K562 (cell line): ENCODE results near the gene MLH3. TPM values are rescaled to one million over a fixed set of nuclear protein-coding genes. Genes with fewer than 3 reads are reported as not detected.

Experiments
- ATAC-seq: fragments of 200-7000 bp; cut with Tn5 transposase; 3 replicates; pipeline ENCODE4 v1.9.1; 2020; ENCODE audit warnings: moderate library complexity
- BruUV-seq: library from RNA; stranded (reverse); fragments of 400-500 nt; replicated peaks from 2 replicates; lab custom pipeline; 2021; lab: Mats Ljungman, UMichigan
- CTCF ChIA-PET: fragments of 300-600 bp; formaldehyde crosslinking; extraction: SDS; loops from one replicate; lab custom pipeline; 2021; ENCODE audit warnings: low intra/inter-chr PET ratio; lab: Yijun Ruan, JAX
- POLR2A ChIA-PET: fragments of 300-600, 350-650 bp; sonication (Branson Sonifier 250); formaldehyde crosslinking; extraction: SDS; loops from one replicate; lab custom pipeline; 2021; ENCODE audit warnings: antibody characterized with exemption, inconsistent platforms; lab: Yijun Ruan, JAX
- DNase-seq, 4 experiments: peaks; one replicate each; pipeline versions ENCODE4 v3.0.0 to v3.0.0-alpha.2; 2011 to 2018; ENCODE audit warnings: low spot score in 3 of 4, mixed read lengths in 3 of 4; ENCODE audit errors: extremely low read depth in 1 of 4
- FAIRE-seq: peaks from 2 replicates; lab custom pipeline; 2011; peaks lifted over from hg19 to GRCh38; lab: Jason Lieb, UNC
- H2AFZ ChIP-seq: 2 replicates; pipeline ENCODE4 v1.6.0; 2011; ENCODE audit warnings: low read depth, low read length, control low read depth, inconsistent platforms
- H3K27ac ChIP-seq: fragments of 200-600 bp; 3 replicates; pipeline ENCODE4 v1.8.0; 2011; ENCODE audit warnings: low read depth, mild to moderate bottlenecking, control low read depth, inconsistent platforms, low read length, moderate library complexity, mixed read lengths; ENCODE audit errors: extremely low read depth
- H3K27me3 ChIP-seq, 2 experiments: fragments of 300-600 bp in 1 of 2; 2 replicates in 1 of 2; 3 replicates in 1 of 2; pipeline versions ENCODE4 v1.6.0 to v1.8.0; 2011; ENCODE audit warnings: inconsistent platforms in 2 of 2, low read length in 2 of 2, mild to moderate bottlenecking in 1 of 2, mixed read lengths in 1 of 2, moderate library complexity in 1 of 2; ENCODE audit not compliant: control insufficient read depth in 2 of 2, insufficient read depth in 2 of 2
- H3K36me3 ChIP-seq: fragments of 300-600 bp; 3 replicates; pipeline ENCODE4 v1.8.0; 2011; ENCODE audit warnings: mild to moderate bottlenecking, low read length, inconsistent platforms; ENCODE audit not compliant: control insufficient read depth, insufficient read depth
- H3K4me1 ChIP-seq, 2 experiments: fragments of 200-600 bp in 1 of 2; replicated peaks in 1 of 2; 2 replicates in 1 of 2; 3 replicates in 1 of 2; pipeline versions ENCODE4 v1.5.1 to v1.8.0; 2011; ENCODE audit warnings: inconsistent platforms in 2 of 2, low read length in 2 of 2, mild to moderate bottlenecking in 1 of 2, mixed read lengths in 1 of 2, moderate library complexity in 1 of 2; ENCODE audit not compliant: control insufficient read depth in 2 of 2, insufficient read depth in 2 of 2
- H3K4me2 ChIP-seq: 2 replicates; pipeline ENCODE4 v1.6.1; 2011; ENCODE audit warnings: low read length, control low read depth, inconsistent platforms, mixed read lengths; ENCODE audit not compliant: insufficient read depth
- H3K4me3 ChIP-seq: fragments of 200-600 bp; sonication (generic), shearing (Covaris generic); 2 replicates; pipeline ENCODE4 v1.5.1; 2016; ENCODE audit warnings: control low read depth, inconsistent platforms
- H3K79me2 ChIP-seq: fragments of 200-600 bp; 3 replicates; pipeline ENCODE4 v1.8.0; 2011; ENCODE audit warnings: low read length, inconsistent platforms; ENCODE audit not compliant: control insufficient read depth, insufficient read depth
- H3K9ac ChIP-seq, 2 experiments: 2 replicates each; pipeline versions ENCODE4 v1.6.0 to v1.6.1; 2011; ENCODE audit warnings: low read depth in 2 of 2, low read length in 2 of 2, control low read depth in 1 of 2, inconsistent platforms in 1 of 2, mild to moderate bottlenecking in 1 of 2, mixed read lengths in 1 of 2; ENCODE audit not compliant: insufficient read depth in 1 of 2
- H3K9me1 ChIP-seq: one replicate; pipeline ENCODE4 v1.6.0; 2011; ENCODE audit warnings: inconsistent platforms, mild to moderate bottlenecking, low read length, moderate library complexity; ENCODE audit not compliant: control insufficient read depth, insufficient read depth
- H3K9me3 ChIP-seq: replicated peaks from 2 replicates; pipeline ENCODE4 v1.5.1; 2011; ENCODE audit warnings: low read depth, low read length, inconsistent platforms; ENCODE audit not compliant: control insufficient read depth, insufficient read depth
- H4K20me1 ChIP-seq: replicated peaks from 2 replicates; pipeline ENCODE4 v1.6.1; 2011; ENCODE audit warnings: low read length, inconsistent platforms, mixed read lengths; ENCODE audit not compliant: control insufficient read depth, insufficient read depth
- CHD4 ChIP-seq: fragments of 200-600 bp; sonication (generic); IDR thresholded peaks from 3 replicates; pipeline ENCODE4 v1.6.1; 2012; ENCODE audit warnings: low read depth, mild to moderate bottlenecking, mixed read lengths, low read length, inconsistent platforms; ENCODE audit not compliant: insufficient read depth, insufficient replicate concordance, poor library complexity, severe bottlenecking
- COPS2 ChIP-seq: fragments of 450-650 bp; conservative IDR thresholded peaks from 2 replicates; pipeline ENCODE4 v1.6.1; 2016; ENCODE audit warnings: mild to moderate bottlenecking, moderate library complexity
- CREB3L1 ChIP-seq: fragments of 450-650 bp; IDR thresholded peaks from 2 replicates; pipeline ENCODE4 v1.6.1; 2014; ENCODE audit warnings: low read depth, mild to moderate bottlenecking, moderate library complexity, borderline replicate concordance
- MTA2 ChIP-seq: fragments of 450-650 bp; IDR thresholded peaks from 2 replicates; pipeline ENCODE4 v1.6.1; 2016; ENCODE audit warnings: low read depth
- NR1H2 ChIP-seq: sonication (generic); formaldehyde crosslinking; IDR thresholded peaks from 2 replicates; pipeline ENCODE4 v1.4.0; 2020; ENCODE audit warnings: mild to moderate bottlenecking, missing genetic modification reagents
- NUFIP1 ChIP-seq: fragments of 450-650 bp; IDR thresholded peaks from 2 replicates; pipeline ENCODE4 v1.6.1; 2018; ENCODE audit not compliant: partially characterized antibody
- ZNF655 ChIP-seq: fragments of 250-450 bp; sonication (Bioruptor Pico); IDR thresholded peaks from 2 replicates; pipeline ENCODE4 v1.5.0; 2021
- ZZZ3 ChIP-seq: fragments of 450-650 bp; IDR thresholded peaks from 2 replicates; pipeline ENCODE4 v1.6.1; 2016; ENCODE audit warnings: antibody characterized with exemption, mild to moderate bottlenecking, moderate library complexity
- WGBS: fragments of 100-300 bp; shearing (Covaris generic); methylation state at CpG from one replicate; pipeline ENCODE4 v1.1.6; 2016; ENCODE audit warnings: low coverage, mixed read lengths; ENCODE audit not compliant: insufficient coverage; ENCODE audit errors: missing lambda C conversion rate; 5-methylcytosine and 5-hydroxymethylcytosine counted together
- in situ Hi-C: fragments of 300-500 bp; cut with MboI; formaldehyde crosslinking; loops from 4 replicates; pipeline ENCODE4 v1.15.0; 2018; ENCODE audit warnings: inconsistent platforms, mixed read lengths
- intact Hi-C: fragments of 100-400 bp; cut with micrococcal nuclease; formaldehyde crosslinking; loops from 2 replicates; pipeline ENCODE4 v1.14.2; 2022
- polyA plus RNA-seq, 8 experiments: library from polyadenylated mRNA; depleted of rRNA in 4 of 8; stranded (reverse) in 5 of 8; unstranded in 3 of 8; fragments of >200 nt; fragmentation: Nextera tagmentation in 2 of 8; fragmentation: Illumina TruSeq in 1 of 8; extraction: Ambion mirVana in 2 of 8; extraction: Trizol in 1 of 8; gene quantifications; 2 replicates each; pipeline versions ENCODE4 v1.2.1 to v1.2.3, GENCODE V29; 2011 to 2014; ENCODE audit warnings: inconsistent platforms in 1 of 8, missing spikeins in 1 of 8
- total RNA-seq, 7 experiments: library from RNA; depleted of rRNA in 6 of 7; stranded (reverse); fragments of >200 nt in 6 of 7; fragmentation: Illumina TruSeq in 2 of 7; extraction: Trizol in 2 of 7; gene quantifications; 2 replicates each; pipeline versions ENCODE4 v1.2.1 to v1.2.3, GENCODE V29; 2011 to 2021; ENCODE audit warnings: low replicate concordance in 1 of 7

MLH3 gene
- total and polyA plus RNA-seq, 9 of the 15 experiments (the other 6 are each of a cell fraction or from before 2014, with no cell fraction given): 5.9 to 15.3 (median 10.7) TPM

GRCh38 chr14:75010472-75011093, 40.7 kb downstream of the MLH3 start:
- TF ChIP-seq CREB3L1: no peak
- TF ChIP-seq CHD4: no peak
- TF ChIP-seq ZNF655 (CRISPR knock-in tag): no peak
- TF ChIP-seq COPS2: no peak
- no peak for TF ChIP-seq NUFIP1
- TF ChIP-seq MTA2: no peak
- no peak for TF ChIP-seq NR1H2
- TF ChIP-seq ZZZ3: no peak
- TF ChIP-seq, all 486 proteins: peak for 0
- FAIRE-seq (no peak), DNase-seq (no peak), ATAC-seq (no peak)
- no peaks in the 10 kb centered on the region for H4K20me1 ChIP-seq
- no peak overlapping the region for H3K27ac ChIP-seq
- H3K9me1 ChIP-seq: no peaks in the 10 kb centered on the region
- intact Hi-C loops (no loop called here), in situ Hi-C loops (no loop called here)
- no peak overlapping the region for H3K4me3 ChIP-seq
- no peaks in the 10 kb centered on the region for H3K9me3 ChIP-seq
- peaks cover 80% of the 10 kb centered on the region for H3K36me3 ChIP-seq
- WGBS: 96% methylated on average over 4 of the region's 4 CpGs
- CTCF ChIA-PET: no interaction called here
- H2AFZ ChIP-seq: no peak overlapping the region
- H3K4me2 ChIP-seq: no peak overlapping the region
- POLR2A ChIA-PET: no interaction called here
- BruUV-seq: no TSS peak
- no peaks in the 10 kb centered on the region; a peak in 1 of 5 replicates for H3K4me1 ChIP-seq
- H3K9ac ChIP-seq: no peak overlapping the region
- H3K79me2 ChIP-seq: no peaks in the 10 kb centered on the region
- H3K27me3 ChIP-seq: no peaks in the 10 kb centered on the region
